Stomach (tissue), 9 donors: ENCODE measurements around the gene DIPK1A. TPM values are rescaled to one million over a fixed set of nuclear protein-coding genes. Genes with fewer than 3 reads are reported as not detected.

Experiments used
- DNase-seq, 2 donors: peaks; one replicate each; pipeline versions ENCODE4 v3.0.0 to v3.0.0-alpha.2; 2013 to 2019
- H3K27ac ChIP-seq, 5 donors: fragments of 200-600 bp in 4 of 5; sonication (generic) in 4 of 5; one replicate each; pipeline ENCODE4 v1.5.1; 2013 to 2019; ENCODE audit warnings: mild to moderate bottlenecking in 1 of 5, moderate library complexity in 1 of 5
- H3K27me3 ChIP-seq, 3 donors: fragments of 200-600 bp; sonication (generic); one replicate each; pipeline ENCODE4 v1.5.1; 2017 to 2019; ENCODE audit warnings: mixed run types in 1 of 3
- H3K36me3 ChIP-seq, 4 donors: fragments of 200-600 bp; sonication (generic); 1 replicate in 3 of 4; 2 replicates in 1 of 4; pipeline ENCODE4 v1.5.1; 2016 to 2019
- H3K4me1 ChIP-seq, 4 donors: fragments of 200-600 bp; sonication (generic); one replicate each; pipeline ENCODE4 v1.5.1; 2016 to 2019
- H3K4me3 ChIP-seq, 4 donors: fragments of 200-600 bp; sonication (generic) in 3 of 4; one replicate each; pipeline ENCODE4 v1.5.1; 2016 to 2019; ENCODE audit warnings: mild to moderate bottlenecking in 1 of 4
- H3K9me3 ChIP-seq, 4 donors: fragments of 200-600 bp; sonication (generic); one replicate each; pipeline ENCODE4 v1.5.1; 2016 to 2019
- EP300 ChIP-seq: sonication (generic); formaldehyde crosslinking; IDR thresholded peaks from one replicate; pipeline ENCODE4 v1.6.1; 2017; ENCODE audit warnings: antibody characterized with exemption
- POLR2A ChIP-seq, 4 donors: fragments of 450-650 bp; IDR thresholded peaks; one replicate each; pipeline ENCODE4 v1.6.1; 2016; ENCODE audit warnings: antibody characterized with exemption in 4 of 4, control low read depth in 2 of 4, mild to moderate bottlenecking in 1 of 4, moderate library complexity in 1 of 4
- POLR2AphosphoS5 ChIP-seq, 3 donors: sonication (generic); formaldehyde crosslinking; IDR thresholded peaks; one replicate each; pipeline ENCODE4 v1.6.1; 2016; ENCODE audit warnings: antibody characterized with exemption in 3 of 3
- WGBS, 5 donors: extraction: QIAGEN DNeasy Blood & Tissue Kit in 3 of 5; methylation state at CpG; one replicate each; pipeline versions ENCODE4 v1.1.5 to v1.1.7; 2013 to 2018; 5-methylcytosine and 5-hydroxymethylcytosine counted together
- intact Hi-C: fragments of 100-400 bp; cut with DNase I; formaldehyde crosslinking; loops from one replicate; pipeline ENCODE4 v1.15.1; 2023; ENCODE audit warnings: low total_unique reads
- polyA plus RNA-seq, 3 donors: library from polyadenylated mRNA; stranded (reverse); fragments of 200-250 nt; gene quantifications; one replicate each; pipeline ENCODE4 v1.2.3, GENCODE V29; 2013
- total RNA-seq, 5 donors: library from RNA; depleted of rRNA; stranded (reverse); fragments of >200 nt; gene quantifications; one replicate each; pipeline versions ENCODE4 v1.1.0 to v1.2.3, GENCODE V29; 2014 to 2016
- TF ChIP-seq, protein P1 (sequence below), 7 experiments: fragments of 450-650 bp in 4 of 7; fragments of 200-600 bp in 3 of 7; sonication (generic) in 3 of 7; IDR thresholded peaks; one replicate each; pipeline ENCODE4 v1.5.1; 2016 to 2019; ENCODE audit warnings: antibody characterized with exemption in 7 of 7, control low read depth in 2 of 7, mild to moderate bottlenecking in 1 of 7
- donor health status: healthy with polysubstance abuse.
- donor health status: Bipolar disorder and iron deficiency.
- donor health status: healthy.

The DIPK1A gene
- total and polyA plus RNA-seq, 8 donors = 2.0 to 15.5 (median 5.0) TPM

DNA sequence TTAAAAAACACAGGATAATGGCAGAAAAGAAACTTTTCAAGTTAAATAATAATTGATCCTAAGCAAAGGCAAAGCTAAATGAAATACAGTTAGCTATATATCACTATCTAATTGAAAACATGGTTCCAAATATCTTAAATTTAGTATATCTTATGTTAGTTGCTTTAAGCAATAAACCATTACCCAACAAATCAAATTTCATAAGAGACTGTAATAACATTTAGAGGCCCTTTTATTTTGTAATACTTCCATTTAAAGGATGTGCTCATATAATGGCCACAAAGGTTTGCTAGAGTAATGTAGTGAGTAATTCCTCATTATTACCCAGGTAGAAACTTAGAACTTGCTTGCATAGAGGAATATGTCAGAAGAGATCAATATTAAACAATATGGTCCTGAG lies 97.1 kb downstream of the DIPK1A start:
- H3K27me3 ChIP-seq = no peaks in the 10 kb centered on the region
- peaks cover 0 to 6% (median 0%) of the 10 kb centered on the region in 4 donors for H3K4me1 ChIP-seq
- H3K27ac ChIP-seq = no peak overlapping the region
- H3K9me3 ChIP-seq = no peaks in the 10 kb centered on the region
- H3K4me3 ChIP-seq = no peak overlapping the region
- DNase-seq = no peak
- no peaks in the 10 kb centered on the region for H3K36me3 ChIP-seq
- intact Hi-C loops = no loop called here
- TF ChIP-seq, protein P1, sequence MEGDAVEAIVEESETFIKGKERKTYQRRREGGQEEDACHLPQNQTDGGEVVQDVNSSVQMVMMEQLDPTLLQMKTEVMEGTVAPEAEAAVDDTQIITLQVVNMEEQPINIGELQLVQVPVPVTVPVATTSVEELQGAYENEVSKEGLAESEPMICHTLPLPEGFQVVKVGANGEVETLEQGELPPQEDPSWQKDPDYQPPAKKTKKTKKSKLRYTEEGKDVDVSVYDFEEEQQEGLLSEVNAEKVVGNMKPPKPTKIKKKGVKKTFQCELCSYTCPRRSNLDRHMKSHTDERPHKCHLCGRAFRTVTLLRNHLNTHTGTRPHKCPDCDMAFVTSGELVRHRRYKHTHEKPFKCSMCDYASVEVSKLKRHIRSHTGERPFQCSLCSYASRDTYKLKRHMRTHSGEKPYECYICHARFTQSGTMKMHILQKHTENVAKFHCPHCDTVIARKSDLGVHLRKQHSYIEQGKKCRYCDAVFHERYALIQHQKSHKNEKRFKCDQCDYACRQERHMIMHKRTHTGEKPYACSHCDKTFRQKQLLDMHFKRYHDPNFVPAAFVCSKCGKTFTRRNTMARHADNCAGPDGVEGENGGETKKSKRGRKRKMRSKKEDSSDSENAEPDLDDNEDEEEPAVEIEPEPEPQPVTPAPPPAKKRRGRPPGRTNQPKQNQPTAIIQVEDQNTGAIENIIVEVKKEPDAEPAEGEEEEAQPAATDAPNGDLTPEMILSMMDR (IDR thresholded peaks at IDR 0.05) = no peak
- TF ChIP-seq EP300 (no peak), POLR2AphosphoS5 (IDR thresholded peaks at IDR 0.05) (no peak), POLR2A (IDR thresholded peaks at IDR 0.05) (no peak)

DNA sequence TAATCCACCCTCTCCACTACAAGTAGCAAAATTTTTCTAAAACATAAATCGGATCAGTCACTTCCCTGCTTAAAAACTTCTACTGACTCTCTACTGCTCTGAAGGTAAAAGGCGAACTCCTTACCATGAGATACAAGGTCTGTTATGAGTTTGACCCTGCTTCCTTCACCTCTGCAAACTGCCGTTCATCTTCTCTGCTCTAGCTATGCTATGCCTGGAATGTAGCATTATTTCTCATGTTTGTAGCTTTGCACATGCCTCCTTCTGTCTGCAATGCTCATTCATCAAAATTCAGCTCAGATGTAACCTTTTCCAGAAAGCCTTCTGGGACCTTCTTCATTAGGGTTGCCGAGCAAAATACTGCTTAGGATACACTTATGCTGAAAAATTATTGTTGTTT lies 98.7 kb downstream of the DIPK1A start:
- H3K4me3 ChIP-seq = no peak overlapping the region
- no peak for DNase-seq
- 74 to 93% (median 88%) methylated on average over 4 of the region's 4 CpGs for WGBS, 5 donors
- no peaks in the 10 kb centered on the region for H3K27me3 ChIP-seq
- H3K27ac ChIP-seq = no peak overlapping the region
- TF ChIP-seq, protein P1 (IDR thresholded peaks at IDR 0.05) = no peak
- TF ChIP-seq POLR2AphosphoS5 (IDR thresholded peaks at IDR 0.05) (no peak), EP300 (no peak), POLR2A (IDR thresholded peaks at IDR 0.05) (no peak)
- peaks cover 0 to 18% (median 0%) of the 10 kb centered on the region in 4 donors for H3K4me1 ChIP-seq
- no peaks in the 10 kb centered on the region for H3K36me3 ChIP-seq
- intact Hi-C loops = no loop called here
- H3K9me3 ChIP-seq = no peaks in the 10 kb centered on the region

DNA sequence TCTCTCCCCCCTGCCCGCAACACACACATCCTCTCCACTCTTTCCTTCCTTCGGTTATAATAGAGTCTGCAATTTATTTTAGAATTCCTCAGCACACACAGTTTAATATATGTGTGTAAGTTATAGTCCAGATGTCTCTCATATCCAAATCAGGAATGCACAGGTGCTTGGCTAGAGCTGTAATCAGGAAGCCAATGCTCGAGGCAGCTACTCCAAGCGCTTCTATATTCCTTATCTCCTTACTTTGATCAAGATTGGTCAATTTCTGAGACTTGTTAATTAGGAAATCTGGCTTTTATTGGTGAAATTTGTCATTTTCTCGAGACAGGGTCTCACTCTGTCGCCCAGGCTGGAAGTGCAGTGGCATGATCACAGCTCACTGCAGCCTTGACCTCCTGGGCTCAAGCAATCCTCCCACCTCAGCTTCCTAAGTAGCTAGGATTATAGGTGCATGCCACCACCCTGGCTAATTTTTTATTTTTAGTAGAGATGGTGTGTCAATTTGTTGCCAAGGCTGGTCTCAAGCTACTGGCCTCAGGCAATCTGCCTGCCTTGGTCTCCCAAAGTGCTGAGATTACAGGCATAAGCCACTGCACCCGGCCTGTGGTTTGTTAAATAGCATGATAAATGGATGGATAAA lies 101.7 kb downstream of the DIPK1A start:
- Histone ChIP-seq H3K27ac (peak overlapping the region in 1 of 5 donors; percentile 20), H3K4me3 (peak overlapping the region in 3 of 4 donors; percentile 17 to 25 (median 25)), H3K9me3 (no peaks in the 10 kb centered on the region), H3K4me1 (peaks cover 0 to 18% (median 0%) of the 10 kb centered on the region in 4 donors), H3K36me3 (no peaks in the 10 kb centered on the region), H3K27me3 (no peaks in the 10 kb centered on the region)
- TF ChIP-seq, protein P1 (IDR thresholded peaks at IDR 0.05) = no peak
- TF ChIP-seq POLR2A (IDR thresholded peaks at IDR 0.05) (no peak), EP300 (no peak), POLR2AphosphoS5 (IDR thresholded peaks at IDR 0.05) (no peak)
- WGBS, 5 donors = 47 to 61% (median 53%) methylated on average over 7 of the region's 7 CpGs
- intact Hi-C loops = loop anchor here (5.0 kb wide), 1 partner anchor 133 kb away; no protein-coding TSS in a partner anchor
- no peak for DNase-seq

DNA sequence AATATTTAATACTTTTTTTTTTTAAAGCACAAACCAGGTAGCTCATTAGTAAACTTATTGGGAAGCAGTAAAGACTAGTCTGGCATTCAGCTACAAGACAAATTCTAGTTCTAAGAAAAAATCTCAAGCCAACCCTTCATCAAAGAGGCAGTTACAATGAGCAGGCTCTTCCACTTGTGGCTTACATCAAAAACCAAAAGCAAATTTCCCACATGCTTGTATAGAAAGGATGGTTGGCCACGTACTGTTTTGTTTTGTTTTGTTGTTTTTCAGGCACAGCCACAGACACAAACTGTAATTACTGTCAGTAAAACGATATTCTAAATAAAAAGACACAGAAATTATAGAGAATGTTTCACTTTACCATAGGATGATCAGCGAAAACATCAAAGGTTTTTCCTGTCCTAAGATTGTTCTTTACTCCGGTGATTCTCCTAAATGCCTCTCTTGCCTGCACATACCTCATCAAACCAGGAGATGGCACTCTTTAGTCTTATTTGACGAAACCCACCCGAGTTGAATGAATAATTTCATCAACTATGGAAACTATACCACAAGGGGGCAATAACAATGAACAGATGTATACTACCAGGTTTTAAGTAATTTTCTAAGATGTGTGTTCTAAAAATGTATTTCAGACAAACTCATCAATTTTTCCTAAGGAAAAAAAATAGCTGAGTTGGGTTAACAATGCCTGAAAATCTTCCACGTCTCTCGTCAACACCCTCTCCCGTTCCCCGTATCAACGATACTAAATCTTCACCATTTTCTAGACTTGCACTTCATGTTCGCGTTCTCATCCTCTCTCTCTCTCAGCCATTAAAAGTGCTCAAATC lies 102.5 kb downstream of the DIPK1A start:
- H3K27me3 ChIP-seq = no peaks in the 10 kb centered on the region
- peak; percentile 48 to 90 for DNase-seq
- WGBS, 5 donors = 20 to 31% (median 30%) methylated on average over 13 of the region's 13 CpGs
- H3K36me3 ChIP-seq = no peaks in the 10 kb centered on the region
- H3K4me1 ChIP-seq = peaks cover 0 to 24% (median 0%) of the 10 kb centered on the region in 4 donors
- intact Hi-C loops = loop anchor here (5.0 kb wide), 1 partner anchor 134 kb away; no protein-coding TSS in a partner anchor
- peak overlapping the region in 3 of 4 donors; percentile 17 to 25 (median 25) for H3K4me3 ChIP-seq
- no peak for TF ChIP-seq EP300
- TF ChIP-seq POLR2A (IDR thresholded peaks at IDR 0.05) = no peak
- TF ChIP-seq POLR2AphosphoS5 (IDR thresholded peaks at IDR 0.05) = peak in 1 of 3 donors; percentile 61
- TF ChIP-seq, protein P1 (IDR thresholded peaks at IDR 0.05) = peak in 6 of 7 experiments; percentile 86 to 99 (median 92)
- H3K27ac ChIP-seq = peak overlapping the region in 3 of 5 donors; percentile 20 to 55 (median 40)
- H3K9me3 ChIP-seq = no peaks in the 10 kb centered on the region
